ENCODE measurements around the gene AFAP1.

Gene AFAP1

DNA sequence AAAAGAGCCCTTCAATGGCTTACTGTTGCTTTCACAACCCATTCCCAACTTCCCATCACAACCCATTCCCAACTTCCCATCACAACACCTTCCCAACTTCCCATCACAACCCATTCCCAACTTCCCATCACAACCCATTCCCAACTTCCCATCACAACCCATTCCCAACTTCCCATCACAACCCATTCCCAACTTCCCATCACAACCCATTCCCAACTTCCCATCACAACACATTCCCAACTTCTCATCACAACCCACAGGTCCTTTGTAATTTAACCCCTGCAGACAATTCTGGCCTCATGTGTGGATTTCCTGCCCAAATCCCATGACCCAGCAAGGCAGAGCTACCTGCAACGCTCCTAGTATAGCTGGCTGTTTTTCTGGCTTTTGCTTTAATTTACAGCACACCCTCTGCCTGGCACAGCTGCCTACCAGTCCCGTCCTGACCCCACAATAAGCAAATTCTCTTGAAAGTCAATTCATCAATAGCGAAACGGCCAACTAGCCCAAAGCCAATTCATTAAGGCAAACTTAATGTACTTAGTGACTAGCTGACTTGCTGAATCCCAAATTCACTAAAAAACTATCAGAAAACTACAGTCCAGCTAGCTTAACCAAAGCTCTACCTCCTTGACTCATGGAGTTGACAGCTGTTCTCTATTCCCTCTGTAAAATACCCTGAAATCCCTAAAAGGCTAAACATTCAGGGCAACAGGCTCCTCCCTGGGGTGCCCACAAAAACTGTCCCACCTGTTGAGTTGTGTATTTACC, 75.6 kb downstream of the AFAP1 start:
- no peak for DNase-seq

DNA sequence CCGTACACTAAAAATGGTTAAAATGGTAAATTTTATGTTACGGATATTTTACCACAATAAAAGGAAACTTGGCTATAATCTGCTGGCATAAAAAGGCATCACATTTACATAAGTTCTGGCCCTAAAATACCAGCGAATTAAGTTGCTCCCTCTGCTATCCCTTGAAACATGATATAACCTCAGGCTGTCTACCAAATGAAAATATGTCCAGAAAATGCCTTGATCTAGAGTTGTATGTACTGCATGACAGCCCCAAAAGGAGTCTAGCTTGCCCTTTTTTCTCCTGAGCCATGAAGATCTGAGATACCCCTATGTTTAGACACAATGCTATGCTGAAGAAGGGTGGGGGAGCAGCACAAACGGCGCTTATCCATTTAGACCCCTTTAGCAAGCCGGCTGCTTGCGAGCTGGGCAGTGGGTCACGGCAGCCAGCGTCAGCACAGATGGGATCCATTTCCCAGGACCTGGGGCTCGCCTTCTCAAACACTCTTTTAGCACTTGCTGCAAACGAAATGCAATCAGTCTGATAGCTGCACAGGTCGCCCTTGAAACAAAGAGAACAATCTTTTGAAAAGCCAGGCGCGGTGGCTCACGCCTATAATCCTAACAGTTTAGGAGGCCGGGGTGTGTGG, 77.0 kb downstream of the AFAP1 start:
- DNase-seq: no peak

DNA sequence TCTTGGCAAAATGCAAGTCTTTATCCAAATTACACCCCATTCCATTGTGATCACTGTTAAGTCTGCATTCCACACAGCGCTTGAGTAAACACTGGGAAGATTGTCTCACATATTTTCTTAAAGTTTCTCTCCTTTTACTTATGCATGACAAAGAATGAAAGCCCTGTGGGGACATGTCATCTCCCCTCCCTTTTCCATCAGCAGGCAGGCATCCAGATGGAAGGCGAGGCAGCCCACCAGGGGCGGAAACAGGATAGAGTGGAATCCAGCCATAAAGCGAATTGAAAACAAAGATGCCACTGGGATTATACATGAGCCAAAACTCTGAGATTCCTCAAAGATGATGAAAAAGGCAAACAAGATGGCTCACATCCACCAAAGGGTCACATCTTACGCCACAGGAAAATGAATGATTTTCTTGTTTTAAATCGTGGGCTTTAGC, 78.2 kb downstream of the AFAP1 start:
- DNase-seq: no peak

DNA sequence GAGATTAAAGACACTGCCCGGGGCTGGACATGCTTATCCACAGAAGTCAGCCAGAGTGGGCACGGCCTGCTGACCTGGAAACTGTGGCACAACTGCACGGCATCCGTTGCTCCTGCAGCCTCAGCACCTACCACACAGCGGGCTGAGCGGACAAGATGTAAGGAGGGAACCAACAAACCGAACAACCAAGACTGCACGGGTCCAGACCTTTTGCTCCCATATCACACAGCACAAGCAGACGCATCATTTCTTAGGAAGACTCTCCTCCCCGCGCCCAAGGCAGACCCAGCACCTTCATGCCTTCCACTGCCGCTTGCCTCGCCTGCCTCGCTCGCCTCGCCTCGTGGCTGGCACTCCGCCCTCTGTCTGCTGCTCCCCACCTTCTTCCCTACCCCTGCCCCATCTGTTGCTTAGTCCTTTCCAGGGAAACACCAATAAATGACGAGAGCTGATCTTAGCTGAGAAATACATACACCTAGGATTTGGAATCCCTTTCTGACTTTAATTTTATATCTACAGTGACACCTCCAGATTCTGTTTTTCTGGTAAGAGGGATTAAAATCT, 79.0 kb downstream of the AFAP1 start:
- DNase-seq: no peak

DNA sequence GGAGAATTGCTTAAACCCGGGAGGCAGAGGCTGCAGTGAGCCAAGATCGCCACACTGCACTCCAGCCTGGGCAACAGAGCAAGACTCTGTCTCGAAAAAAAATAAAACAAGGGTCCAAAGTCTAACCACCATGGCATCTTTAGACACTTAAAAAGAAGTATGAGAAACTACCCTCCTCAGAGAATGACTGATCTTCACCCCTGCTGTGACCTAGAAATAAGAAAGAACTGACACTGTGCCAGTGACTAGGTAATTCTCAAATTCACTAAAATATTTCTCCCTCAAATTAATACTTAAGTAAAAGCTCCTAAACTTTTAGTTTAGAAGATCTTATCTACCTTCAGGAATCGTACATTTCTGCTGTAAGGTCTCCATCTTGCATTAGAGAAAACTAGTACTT, 80.3 kb downstream of the AFAP1 start:
- DNase-seq: no peak

DNA sequence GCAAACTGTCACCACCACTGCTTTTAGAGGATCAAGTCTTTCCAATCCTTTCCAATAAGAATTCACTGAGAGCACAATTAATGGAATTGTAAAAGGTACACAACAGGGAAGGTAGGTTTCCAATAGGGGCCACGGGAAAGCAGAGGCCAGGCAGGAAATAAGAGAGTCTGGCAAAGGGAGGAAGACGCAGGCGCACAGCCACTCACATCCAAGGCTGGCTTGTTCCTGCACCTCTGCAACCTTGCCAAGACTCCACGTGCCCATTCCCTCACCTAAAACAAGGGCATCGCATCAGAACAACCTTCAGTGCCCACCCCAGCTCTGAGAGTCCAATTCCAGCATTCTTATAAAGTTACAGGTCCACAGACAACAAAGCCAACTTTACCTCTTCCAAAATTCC, 81.2 kb downstream of the AFAP1 start:
- no peak for DNase-seq

DNA sequence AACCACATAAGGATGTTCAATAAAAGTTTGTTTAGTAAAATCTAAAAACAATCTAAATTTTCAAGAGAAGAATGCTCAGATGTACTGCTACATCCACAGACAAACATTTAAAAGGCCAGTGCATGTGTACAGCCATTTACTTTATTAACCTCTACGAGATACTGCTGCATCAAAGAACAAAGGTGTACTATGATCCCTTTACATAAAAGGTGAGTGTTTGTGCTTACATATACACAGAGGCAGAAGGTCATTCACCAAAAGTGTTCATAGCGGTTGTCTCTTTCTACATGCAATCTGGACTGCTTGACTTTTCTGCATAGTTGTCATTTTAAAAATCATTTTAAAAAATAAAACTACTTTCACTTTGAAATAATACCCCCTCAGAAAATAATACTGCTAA, 81.7 kb downstream of the AFAP1 start:
- no peak for DNase-seq

DNA sequence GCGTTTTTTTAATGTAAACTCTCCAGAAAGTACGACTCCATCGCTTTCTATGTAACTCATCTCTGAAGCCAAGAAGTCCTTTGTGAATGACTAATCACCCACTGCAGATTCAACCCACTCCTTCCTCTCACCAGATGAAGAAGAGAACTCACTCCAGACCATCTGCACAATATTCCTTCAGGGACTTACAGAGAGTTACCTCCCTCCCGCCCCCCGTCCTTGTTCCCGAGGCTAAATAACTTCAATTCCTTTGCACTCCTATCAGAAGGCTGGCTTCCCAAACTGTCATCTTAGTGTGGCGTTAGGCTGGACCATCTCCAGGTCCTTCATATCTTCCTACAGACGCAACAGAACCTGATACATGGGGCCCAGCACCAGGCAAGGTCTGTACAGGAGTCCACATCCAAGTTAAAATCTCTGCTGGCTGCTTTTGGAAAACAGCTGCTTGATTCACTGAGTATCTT, 82.4 kb downstream of the AFAP1 start:
- no peak for DNase-seq

DNA sequence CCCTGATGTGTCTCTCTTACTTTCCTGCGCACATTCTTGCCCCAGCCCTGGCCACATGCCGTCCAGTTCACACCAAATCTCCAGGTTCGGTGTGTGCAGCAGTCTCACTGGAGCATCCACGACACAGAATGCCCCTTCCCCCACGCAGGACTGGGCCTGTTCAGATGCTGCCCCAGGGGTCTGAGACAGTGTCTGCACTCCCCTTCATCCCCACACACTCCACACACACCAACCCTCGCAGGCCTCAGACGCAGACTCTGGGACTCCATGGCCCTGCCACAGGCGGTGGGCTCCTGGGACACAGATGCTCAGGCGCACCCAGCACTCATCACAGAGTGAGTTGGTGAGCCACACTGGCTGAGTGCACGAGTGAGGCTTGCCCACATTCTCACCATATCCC, 83.9 kb downstream of the AFAP1 start:
- no peak for DNase-seq

DNA sequence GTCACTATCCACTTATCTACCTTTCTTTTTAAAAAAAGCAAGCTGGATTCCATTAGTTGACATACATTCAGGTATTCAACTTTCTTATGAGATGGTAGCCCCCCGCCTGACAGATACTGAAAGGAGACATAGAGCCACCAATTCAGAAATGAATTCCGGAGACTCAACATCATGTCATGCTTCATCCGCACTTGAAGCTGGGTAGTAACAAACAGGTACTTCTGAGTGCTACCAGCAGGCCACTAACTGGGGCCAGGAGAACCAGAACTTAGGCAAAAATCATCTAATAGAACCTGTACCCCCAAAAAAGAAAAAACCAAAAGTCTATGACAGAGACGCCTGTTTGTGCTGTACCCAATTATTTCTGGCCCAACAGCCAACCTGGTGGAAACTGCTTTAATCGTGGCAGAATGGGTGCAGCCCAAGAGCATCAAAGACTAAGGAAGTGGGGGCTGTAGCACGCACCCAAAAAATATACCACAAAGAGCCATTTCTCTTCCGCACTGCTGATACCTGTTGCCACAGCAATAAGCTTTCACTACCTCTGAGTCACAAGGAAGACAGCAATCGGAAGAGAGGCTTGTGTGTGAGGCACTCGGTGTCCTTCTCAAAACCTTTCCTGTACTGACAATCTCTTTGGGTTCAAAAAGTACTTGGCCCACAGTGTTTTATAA, 84.8 kb downstream of the AFAP1 start:
- peak; percentile 79 for DNase-seq

DNA sequence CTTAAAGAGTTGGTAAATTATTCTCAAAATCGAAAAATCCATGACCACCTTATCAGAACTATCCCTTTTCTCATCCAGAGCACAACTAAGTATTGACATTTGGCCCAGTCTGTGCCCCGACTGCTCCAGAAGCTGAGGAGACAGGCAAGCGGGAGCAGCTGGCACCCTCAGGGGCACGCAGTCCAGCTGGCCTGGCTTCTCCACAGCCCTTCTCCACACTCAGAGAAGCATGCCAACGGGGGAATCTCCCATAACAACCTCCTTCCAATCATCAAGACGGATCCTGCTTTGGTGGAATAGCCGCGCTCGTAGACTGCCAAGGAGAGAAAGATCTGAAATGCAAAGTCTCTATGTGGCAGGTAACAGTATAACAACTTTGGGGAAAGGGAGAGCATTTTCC, 85.4 kb downstream of the AFAP1 start:
- DNase-seq: no peak

DNA sequence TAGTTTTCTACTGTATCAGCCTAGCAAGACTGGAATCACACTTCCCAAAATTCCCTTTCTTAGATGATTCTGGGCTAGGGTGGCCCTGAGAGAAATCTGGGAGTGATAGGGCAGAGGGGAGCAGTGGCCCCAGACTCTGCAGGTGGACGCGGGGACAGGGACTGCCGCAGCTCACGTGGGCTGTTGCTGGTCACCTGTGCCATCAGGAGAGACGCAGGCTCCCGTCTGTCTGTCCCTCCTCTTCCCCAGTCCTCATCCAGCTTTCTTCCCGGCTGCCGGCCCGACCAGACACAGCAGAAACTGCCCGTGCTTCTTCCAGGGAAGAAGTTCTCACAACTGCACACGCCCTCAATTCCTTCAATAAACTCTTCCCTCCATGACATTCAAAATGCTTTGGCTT, 86.4 kb downstream of the AFAP1 start:
- no peak for DNase-seq

DNA sequence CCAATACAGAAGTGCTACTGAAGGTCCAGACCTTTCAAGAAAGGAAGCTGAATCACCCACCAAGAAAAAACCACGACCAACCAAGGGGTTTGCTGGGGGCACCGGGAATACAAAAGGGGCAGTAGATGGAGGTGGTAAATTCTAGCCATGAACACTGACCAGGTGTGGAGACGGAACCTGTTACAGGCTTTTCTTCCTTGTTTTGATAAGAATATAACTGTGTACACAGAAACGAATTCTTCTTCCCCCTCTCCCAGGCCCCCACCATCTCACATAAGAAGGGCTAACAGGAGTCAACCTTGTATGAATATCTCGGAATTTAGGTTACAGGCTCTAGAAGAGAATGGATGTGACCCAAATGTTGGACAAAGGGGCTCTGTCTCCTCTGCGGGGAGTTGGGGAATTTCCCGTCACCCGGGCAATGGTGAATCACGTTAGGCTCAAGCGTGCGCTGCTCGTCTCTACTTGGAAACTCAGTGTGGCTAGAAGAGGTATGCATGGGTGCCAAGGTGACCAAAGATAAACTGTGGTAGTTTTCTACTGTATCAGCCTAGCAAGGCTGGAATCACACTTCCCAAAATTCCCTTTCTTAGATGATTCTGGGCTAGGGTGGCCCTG, 87.0 kb downstream of the AFAP1 start:
- no peak for DNase-seq

DNA sequence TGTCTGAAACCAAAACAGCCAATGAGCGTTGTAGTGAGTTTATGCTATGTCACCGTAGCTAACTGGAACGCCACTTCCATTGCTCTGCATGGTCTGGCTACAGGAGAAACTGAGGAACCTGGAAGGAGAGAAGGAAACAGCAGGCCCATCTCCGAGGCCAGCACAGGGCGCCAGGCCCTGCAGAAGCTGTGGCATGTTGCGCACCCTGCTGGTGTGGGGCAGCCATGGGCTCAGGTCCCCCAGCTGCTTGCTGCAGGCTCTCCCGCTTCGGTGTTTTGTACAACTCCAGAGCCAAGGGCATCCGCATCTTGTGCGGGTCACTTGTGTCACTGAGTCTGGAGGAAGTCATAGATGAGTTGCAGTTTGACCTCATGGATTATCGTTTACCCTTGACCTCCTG, 89.2 kb downstream of the AFAP1 start:
- DNase-seq: no peak

DNA sequence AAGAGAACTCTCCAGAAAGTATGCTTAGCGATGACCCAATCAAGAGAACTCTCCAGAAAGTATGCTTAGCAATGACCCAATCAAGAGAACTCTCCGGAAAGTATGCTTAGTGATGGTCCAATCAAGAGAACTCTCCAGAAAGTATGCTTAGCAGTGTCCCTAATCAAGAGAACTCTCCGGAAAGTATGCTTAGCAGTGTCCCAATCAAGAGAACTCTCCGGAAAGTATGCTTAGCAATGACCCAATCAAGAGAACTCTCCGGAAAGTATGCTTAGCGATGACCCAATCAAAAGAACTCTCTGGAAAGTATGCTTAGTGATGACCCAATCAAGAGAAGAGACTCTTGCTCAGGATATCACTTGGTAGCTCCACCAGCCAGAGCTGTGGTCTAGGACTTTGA, 92.5 kb downstream of the AFAP1 start:
- no peak for DNase-seq

DNA sequence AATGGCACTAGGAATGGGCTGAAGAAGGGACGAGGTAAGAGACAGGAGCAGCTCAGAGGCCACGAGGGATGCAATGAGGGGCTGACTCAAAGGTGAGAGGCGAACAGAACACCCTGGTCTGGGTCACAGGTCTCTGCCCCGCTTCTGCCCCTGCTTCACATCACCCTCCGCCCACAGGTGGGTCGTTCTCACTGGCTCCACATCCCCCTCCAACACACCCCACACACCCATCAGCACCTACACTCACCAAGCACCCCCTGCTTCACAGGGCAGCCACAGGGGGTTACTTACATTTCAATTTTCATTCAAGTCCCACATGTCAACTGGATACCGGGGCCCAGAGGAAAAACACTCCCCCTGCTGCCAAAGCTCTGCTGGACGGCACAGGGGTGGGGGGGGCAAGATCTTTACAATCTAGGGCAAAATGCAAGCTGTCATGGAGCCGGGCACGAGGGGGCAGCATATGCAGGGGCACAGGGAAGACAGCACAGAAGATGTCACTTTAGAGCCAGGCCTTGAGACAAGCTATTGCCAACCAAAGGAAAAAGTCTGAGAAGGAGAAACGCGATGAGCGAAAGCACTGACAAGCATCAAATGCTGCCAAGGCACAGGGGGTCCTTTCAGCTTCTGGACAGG, 94.0 kb downstream of the AFAP1 start:
- no peak for DNase-seq

DNA sequence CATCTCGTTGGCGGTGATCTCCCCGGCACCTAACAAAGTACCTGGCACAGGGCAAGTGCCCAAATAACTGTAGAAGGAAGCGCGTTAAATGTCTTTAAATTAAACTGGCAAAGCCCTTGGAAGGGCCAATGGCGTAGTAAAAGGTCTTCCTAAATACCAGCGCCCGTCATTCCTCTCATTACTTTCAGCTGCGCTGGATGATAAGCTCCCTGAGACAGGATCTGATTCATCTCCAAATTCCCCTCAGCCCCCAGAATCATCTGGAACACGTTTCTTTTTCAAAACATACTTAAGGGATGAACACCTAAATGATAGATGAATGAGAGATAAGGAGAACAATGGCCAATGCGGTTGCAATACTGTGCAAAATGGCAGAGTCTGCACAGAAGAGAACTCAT, 95.1 kb downstream of the AFAP1 start:
- no peak for DNase-seq

DNA sequence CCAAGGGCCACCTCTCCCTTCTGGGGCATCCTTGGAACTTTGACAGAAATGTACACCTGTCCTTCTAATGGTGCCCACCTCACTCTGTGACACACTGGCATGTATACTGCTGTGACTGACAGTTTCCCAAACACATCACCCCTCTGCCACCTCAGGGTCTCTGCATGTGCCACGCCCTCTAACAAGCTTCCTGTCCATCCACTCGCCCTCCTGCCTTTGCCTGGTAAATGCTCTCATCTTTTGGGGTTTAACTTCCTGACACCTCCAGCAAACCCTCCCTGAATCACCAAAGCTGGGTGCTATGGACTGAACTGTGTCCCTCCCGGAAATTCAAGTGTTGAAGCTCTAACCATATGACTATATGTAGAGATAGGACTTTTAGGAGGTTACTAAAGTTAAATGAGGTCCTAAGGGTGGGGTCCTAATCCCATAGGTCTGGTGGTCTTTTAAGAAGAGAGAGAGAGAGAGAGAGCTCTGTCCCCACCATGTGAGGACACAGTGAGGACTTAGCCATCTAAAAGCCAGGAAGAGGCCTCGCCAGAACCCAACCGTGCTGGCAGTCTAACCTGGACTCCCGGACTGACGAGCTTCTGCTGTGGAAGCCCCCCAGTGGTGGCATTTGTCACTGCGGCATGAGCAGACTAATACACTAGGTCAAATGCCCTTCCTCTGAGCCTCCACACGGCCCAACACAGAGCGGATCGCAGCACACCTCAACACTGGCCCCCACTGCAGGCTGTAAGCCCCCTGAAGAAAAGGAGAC, 95.6 kb downstream of the AFAP1 start:
- peak; percentile 48 for DNase-seq

DNA sequence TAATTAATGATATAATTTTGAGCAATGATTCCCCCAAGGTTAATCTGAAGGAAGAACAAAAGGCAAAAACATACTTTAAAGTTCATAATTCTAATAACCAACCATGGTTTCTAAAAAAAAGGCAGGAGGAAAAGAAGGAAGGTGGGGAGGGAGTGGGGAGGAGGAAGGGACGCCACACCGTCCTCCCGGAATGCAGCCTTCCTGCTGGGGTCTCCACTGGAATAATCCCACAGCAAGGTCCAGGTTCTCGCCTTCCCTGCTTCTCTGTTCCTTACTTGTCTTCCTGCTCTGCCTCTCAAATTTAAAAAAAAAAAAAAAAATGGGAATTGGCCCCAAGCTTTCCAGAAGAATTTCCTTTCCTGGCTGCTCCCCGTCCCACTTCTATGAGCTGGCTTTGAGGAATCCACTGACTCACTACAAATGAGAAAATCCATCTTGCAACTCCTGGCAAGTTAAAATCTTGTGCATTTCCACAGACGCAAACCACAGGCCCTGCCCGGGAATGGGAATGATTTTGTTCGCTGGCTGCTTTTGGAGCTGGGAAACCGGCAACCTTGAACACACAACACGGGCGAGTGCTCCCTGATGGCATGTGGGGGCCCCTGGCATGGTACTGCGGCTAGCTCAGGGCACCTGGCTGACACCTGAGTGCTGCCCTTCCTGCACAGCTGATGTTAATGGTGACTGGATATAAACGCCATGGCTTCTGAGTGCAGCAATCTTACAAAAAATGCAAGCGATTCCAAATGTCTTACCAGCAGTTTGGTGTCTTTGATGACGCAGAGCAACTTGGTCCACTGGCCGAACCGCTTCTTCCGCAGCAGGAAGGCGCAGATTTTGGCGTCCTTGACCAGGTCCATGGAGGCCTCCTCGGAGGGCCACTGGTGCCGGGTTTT, 97.0 kb downstream of the AFAP1 start:
- DNase-seq: no peak

DNA sequence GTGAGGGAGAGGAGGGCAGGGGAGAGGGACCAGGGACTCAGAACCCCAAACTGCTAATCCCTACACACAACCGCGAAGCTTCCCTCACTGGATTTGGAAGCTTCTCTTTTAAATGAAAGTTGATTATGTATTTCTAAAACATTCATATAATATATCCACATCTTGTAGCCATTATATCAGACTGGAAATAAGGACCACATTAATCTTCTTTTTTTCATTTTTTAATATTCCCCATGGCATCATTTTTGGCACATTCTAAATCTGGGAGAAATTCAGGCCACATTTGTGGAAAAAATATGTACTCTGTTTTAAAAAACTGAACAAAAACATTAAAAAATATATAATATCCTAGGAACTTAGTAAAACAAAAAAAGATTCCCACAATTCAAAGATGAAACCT, 97.8 kb downstream of the AFAP1 start:
- no peak for DNase-seq

DNA sequence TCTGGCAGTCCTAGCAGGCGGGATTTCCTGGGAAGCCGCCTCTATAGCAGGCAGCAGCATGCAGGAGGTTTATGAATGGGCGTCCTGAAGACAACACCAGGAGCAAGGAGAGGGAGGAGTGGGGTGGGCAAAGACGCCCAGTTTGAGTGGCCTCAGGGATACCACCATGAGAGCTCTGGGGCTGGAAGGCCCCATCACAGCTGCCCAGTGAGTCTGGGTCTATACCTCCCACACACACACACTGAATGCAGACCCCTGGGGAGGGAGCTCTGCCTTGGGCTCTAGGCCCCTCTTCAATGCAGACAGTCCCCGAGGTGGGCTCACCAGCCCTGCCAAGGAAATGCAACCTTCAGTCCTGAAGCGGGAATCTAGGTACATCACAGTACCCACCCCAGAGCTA, 98.6 kb downstream of the AFAP1 start:
- no peak for DNase-seq

All from CD4-positive, alpha-beta T cell treated with Interleukin-15 for 1 hour (primary cell).